K562 (cell line): ENCODE results near the gene NDUFAB1. TPM values are rescaled to one million over a fixed set of nuclear protein-coding genes. Genes with fewer than 3 reads are reported as not detected.

Experiments used
- ATAC-seq: fragments of 200-7000 bp; cut with Tn5 transposase; 3 replicates; pipeline ENCODE4 v1.9.1; 2020; ENCODE audit warnings: moderate library complexity
- BruUV-seq: library from RNA; stranded (reverse); fragments of 400-500 nt; replicated peaks from 2 replicates; lab custom pipeline; 2021; lab: Mats Ljungman, UMichigan
- CTCF ChIA-PET: fragments of 300-600 bp; formaldehyde crosslinking; extraction: SDS; loops from one replicate; lab custom pipeline; 2021; ENCODE audit warnings: low intra/inter-chr PET ratio; lab: Yijun Ruan, JAX
- POLR2A ChIA-PET: fragments of 300-600, 350-650 bp; sonication (Branson Sonifier 250); formaldehyde crosslinking; extraction: SDS; loops from one replicate; lab custom pipeline; 2021; ENCODE audit warnings: antibody characterized with exemption, inconsistent platforms; lab: Yijun Ruan, JAX
- DNase-seq, 4 experiments: peaks; one replicate each; pipeline versions ENCODE4 v3.0.0 to v3.0.0-alpha.2; 2011 to 2018; ENCODE audit warnings: low spot score in 3 of 4, mixed read lengths in 3 of 4; ENCODE audit errors: extremely low read depth in 1 of 4
- FAIRE-seq: peaks from 2 replicates; lab custom pipeline; 2011; peaks lifted over from hg19 to GRCh38; lab: Jason Lieb, UNC
- H2AFZ ChIP-seq: 2 replicates; pipeline ENCODE4 v1.6.0; 2011; ENCODE audit warnings: low read depth, low read length, control low read depth, inconsistent platforms
- H3K27ac ChIP-seq: fragments of 200-600 bp; 3 replicates; pipeline ENCODE4 v1.8.0; 2011; ENCODE audit warnings: low read depth, mild to moderate bottlenecking, control low read depth, inconsistent platforms, low read length, moderate library complexity, mixed read lengths; ENCODE audit errors: extremely low read depth
- H3K27me3 ChIP-seq, 2 experiments: fragments of 300-600 bp in 1 of 2; 2 replicates in 1 of 2; 3 replicates in 1 of 2; pipeline versions ENCODE4 v1.6.0 to v1.8.0; 2011; ENCODE audit warnings: inconsistent platforms in 2 of 2, low read length in 2 of 2, mild to moderate bottlenecking in 1 of 2, mixed read lengths in 1 of 2, moderate library complexity in 1 of 2; ENCODE audit not compliant: control insufficient read depth in 2 of 2, insufficient read depth in 2 of 2
- H3K36me3 ChIP-seq: fragments of 300-600 bp; 3 replicates; pipeline ENCODE4 v1.8.0; 2011; ENCODE audit warnings: mild to moderate bottlenecking, low read length, inconsistent platforms; ENCODE audit not compliant: control insufficient read depth, insufficient read depth
- H3K4me1 ChIP-seq, 2 experiments: fragments of 200-600 bp in 1 of 2; replicated peaks in 1 of 2; 2 replicates in 1 of 2; 3 replicates in 1 of 2; pipeline versions ENCODE4 v1.5.1 to v1.8.0; 2011; ENCODE audit warnings: inconsistent platforms in 2 of 2, low read length in 2 of 2, mild to moderate bottlenecking in 1 of 2, mixed read lengths in 1 of 2, moderate library complexity in 1 of 2; ENCODE audit not compliant: control insufficient read depth in 2 of 2, insufficient read depth in 2 of 2
- H3K4me2 ChIP-seq: 2 replicates; pipeline ENCODE4 v1.6.1; 2011; ENCODE audit warnings: low read length, control low read depth, inconsistent platforms, mixed read lengths; ENCODE audit not compliant: insufficient read depth
- H3K4me3 ChIP-seq: fragments of 200-600 bp; sonication (generic), shearing (Covaris generic); 2 replicates; pipeline ENCODE4 v1.5.1; 2016; ENCODE audit warnings: control low read depth, inconsistent platforms
- H3K79me2 ChIP-seq: fragments of 200-600 bp; 3 replicates; pipeline ENCODE4 v1.8.0; 2011; ENCODE audit warnings: low read length, inconsistent platforms; ENCODE audit not compliant: control insufficient read depth, insufficient read depth
- H3K9ac ChIP-seq, 2 experiments: 2 replicates each; pipeline versions ENCODE4 v1.6.0 to v1.6.1; 2011; ENCODE audit warnings: low read depth in 2 of 2, low read length in 2 of 2, control low read depth in 1 of 2, inconsistent platforms in 1 of 2, mild to moderate bottlenecking in 1 of 2, mixed read lengths in 1 of 2; ENCODE audit not compliant: insufficient read depth in 1 of 2
- H3K9me1 ChIP-seq: one replicate; pipeline ENCODE4 v1.6.0; 2011; ENCODE audit warnings: inconsistent platforms, mild to moderate bottlenecking, low read length, moderate library complexity; ENCODE audit not compliant: control insufficient read depth, insufficient read depth
- H3K9me3 ChIP-seq: replicated peaks from 2 replicates; pipeline ENCODE4 v1.5.1; 2011; ENCODE audit warnings: low read depth, low read length, inconsistent platforms; ENCODE audit not compliant: control insufficient read depth, insufficient read depth
- H4K20me1 ChIP-seq: replicated peaks from 2 replicates; pipeline ENCODE4 v1.6.1; 2011; ENCODE audit warnings: low read length, inconsistent platforms, mixed read lengths; ENCODE audit not compliant: control insufficient read depth, insufficient read depth
- HBP1 ChIP-seq: fragments of 450-650 bp; formaldehyde crosslinking; IDR thresholded peaks from 2 replicates; pipeline ENCODE4 v1.4.0; 2022; ENCODE audit warnings: missing genetic modification characterization
- PTRF ChIP-seq: fragments of 450-650 bp; IDR thresholded peaks from 2 replicates; pipeline ENCODE4 v1.6.1; 2016; ENCODE audit warnings: mild to moderate bottlenecking, missing genetic modification characterization, missing compliant biosample characterization
- TCF3 ChIP-seq: sonication (generic); formaldehyde crosslinking; IDR thresholded peaks from 2 replicates; pipeline ENCODE4 v1.4.0; 2020; ENCODE audit warnings: mild to moderate bottlenecking, missing genetic modification reagents
- ZBTB33 ChIP-seq: sonication (generic); formaldehyde crosslinking; IDR thresholded peaks from 2 replicates; pipeline ENCODE4 v1.8.1; 2023; ENCODE audit warnings: mild to moderate bottlenecking, missing genetic modification reagents
- WGBS: fragments of 100-300 bp; shearing (Covaris generic); methylation state at CpG from one replicate; pipeline ENCODE4 v1.1.6; 2016; ENCODE audit warnings: low coverage, mixed read lengths; ENCODE audit not compliant: insufficient coverage; ENCODE audit errors: missing lambda C conversion rate; 5-methylcytosine and 5-hydroxymethylcytosine counted together
- in situ Hi-C: fragments of 300-500 bp; cut with MboI; formaldehyde crosslinking; loops from 4 replicates; pipeline ENCODE4 v1.15.0; 2018; ENCODE audit warnings: inconsistent platforms, mixed read lengths
- intact Hi-C: fragments of 100-400 bp; cut with micrococcal nuclease; formaldehyde crosslinking; loops from 2 replicates; pipeline ENCODE4 v1.14.2; 2022
- polyA plus RNA-seq, 8 experiments: library from polyadenylated mRNA; depleted of rRNA in 4 of 8; stranded (reverse) in 5 of 8; unstranded in 3 of 8; fragments of >200 nt; fragmentation: Nextera tagmentation in 2 of 8; fragmentation: Illumina TruSeq in 1 of 8; extraction: Ambion mirVana in 2 of 8; extraction: Trizol in 1 of 8; gene quantifications; 2 replicates each; pipeline versions ENCODE4 v1.2.1 to v1.2.3, GENCODE V29; 2011 to 2014; ENCODE audit warnings: inconsistent platforms in 1 of 8, missing spikeins in 1 of 8
- total RNA-seq, 7 experiments: library from RNA; depleted of rRNA in 6 of 7; stranded (reverse); fragments of >200 nt in 6 of 7; fragmentation: Illumina TruSeq in 2 of 7; extraction: Trizol in 2 of 7; gene quantifications; 2 replicates each; pipeline versions ENCODE4 v1.2.1 to v1.2.3, GENCODE V29; 2011 to 2021; ENCODE audit warnings: low replicate concordance in 1 of 7

NDUFAB1 gene
- total and polyA plus RNA-seq, 9 of the 15 experiments (the other 6 are each of a cell fraction or from before 2014, with no cell fraction given), result 123 to 481 (median 238) TPM

GRCh38 chr16:23594186-23594585 is 1.9 kb downstream of the NDUFAB1 start:
- peaks cover 12 to 18% of the 10 kb centered on the region in 2 experiments; a peak in 4 of 5 replicates for H3K4me1 ChIP-seq
- in situ Hi-C loops (no loop called here), intact Hi-C loops (no loop called here)
- POLR2A ChIA-PET, result interaction anchor here (0.6 to 0.7 kb wide), 2 partner anchors 48 to 418 kb away, joined by 3 read pairs; no protein-coding TSS in a partner anchor
- H3K9ac ChIP-seq, result no peak overlapping the region
- peaks cover 54% of the 10 kb centered on the region for H3K36me3 ChIP-seq
- H4K20me1 ChIP-seq, result no peaks in the 10 kb centered on the region; the same call in 1 of the 2 replicates
- BruUV-seq, result no TSS peak
- no peaks in the 10 kb centered on the region for H3K9me3 ChIP-seq
- no peaks in the 10 kb centered on the region for H3K9me1 ChIP-seq
- H2AFZ ChIP-seq, result no peak overlapping the region
- DNase-seq, result no peak
- no peak overlapping the region for H3K4me2 ChIP-seq
- no peak for ATAC-seq
- H3K4me3 ChIP-seq, result 0 out of 2 replicates have a peak overlapping the region, but pooled peaks have one; percentile 80
- CTCF ChIA-PET, result no interaction called here
- H3K79me2 ChIP-seq, result peaks cover 68% of the 10 kb centered on the region
- FAIRE-seq, result no peak
- 92% methylated on average over 7 of the region's 12 CpGs for WGBS
- no peak for TF ChIP-seq TCF3 (CRISPR knock-in tag)
- 0 out of 2 replicates have a peak, but pooled peaks have one; percentile 15 for TF ChIP-seq ZBTB33 (CRISPR knock-in tag)
- no peak for TF ChIP-seq HBP1
- TF ChIP-seq PTRF, result no peak
- TF ChIP-seq, all 486 proteins: peak for 1
- no peaks in the 10 kb centered on the region for H3K27me3 ChIP-seq
- H3K27ac ChIP-seq, result no peak overlapping the region
